SK-N-MC (cell line): ENCODE data around the gene HOXB5.

ENCODE experiments used
- DNase-seq: peaks from one replicate; pipeline ENCODE4 v3.0.0-alpha.2; 2011; ENCODE audit warnings: low read depth, low spot score
- H3K27ac ChIP-seq: fragments of 200-600 bp; sonication (generic); 2 replicates; pipeline ENCODE4 v1.5.1; 2016; ENCODE audit warnings: mixed run types
- H3K36me3 ChIP-seq: fragments of 200-600 bp; sonication (generic); 2 replicates; pipeline ENCODE4 v1.6.1; 2017; ENCODE audit warnings: antibody characterized with exemption, low read length, mixed read lengths; ENCODE audit not compliant: insufficient read depth
- H3K4me3 ChIP-seq: fragments of 200-600 bp; sonication (generic); 2 replicates; pipeline ENCODE4 v1.5.1; 2016
- H3K9ac ChIP-seq: fragments of 200-600 bp; sonication (generic); 2 replicates; pipeline ENCODE4 v1.8.0; 2017; ENCODE audit warnings: mixed run types, mixed read lengths; ENCODE audit not compliant: insufficient read length
- H3K9me3 ChIP-seq: fragments of 200-600 bp; sonication (generic); 2 replicates; pipeline ENCODE4 v1.6.1; 2017; ENCODE audit warnings: low read depth, mild to moderate bottlenecking, antibody characterized with exemption, low read length, moderate library complexity, mixed read lengths
- EZH2 ChIP-seq: fragments of 200-600 bp; sonication (generic); IDR thresholded peaks from one replicate; pipeline ENCODE4 v1.6.1; 2017; ENCODE audit warnings: antibody characterized with exemption
- FOXP2 ChIP-seq: optimal IDR thresholded peaks from 2 replicates; pipeline ENCODE3; 2011; ENCODE audit warnings: mild to moderate bottlenecking, moderate library complexity; ENCODE audit not compliant: insufficient read depth; ENCODE audit errors: extremely low read length, control extremely low read depth
- POLR2AphosphoS5 ChIP-seq: IDR thresholded peaks from 2 replicates; pipeline ENCODE4 v1.6.1; 2012; ENCODE audit warnings: mild to moderate bottlenecking, low read depth, low read length, borderline replicate concordance

Gene HOXB5

DNA sequence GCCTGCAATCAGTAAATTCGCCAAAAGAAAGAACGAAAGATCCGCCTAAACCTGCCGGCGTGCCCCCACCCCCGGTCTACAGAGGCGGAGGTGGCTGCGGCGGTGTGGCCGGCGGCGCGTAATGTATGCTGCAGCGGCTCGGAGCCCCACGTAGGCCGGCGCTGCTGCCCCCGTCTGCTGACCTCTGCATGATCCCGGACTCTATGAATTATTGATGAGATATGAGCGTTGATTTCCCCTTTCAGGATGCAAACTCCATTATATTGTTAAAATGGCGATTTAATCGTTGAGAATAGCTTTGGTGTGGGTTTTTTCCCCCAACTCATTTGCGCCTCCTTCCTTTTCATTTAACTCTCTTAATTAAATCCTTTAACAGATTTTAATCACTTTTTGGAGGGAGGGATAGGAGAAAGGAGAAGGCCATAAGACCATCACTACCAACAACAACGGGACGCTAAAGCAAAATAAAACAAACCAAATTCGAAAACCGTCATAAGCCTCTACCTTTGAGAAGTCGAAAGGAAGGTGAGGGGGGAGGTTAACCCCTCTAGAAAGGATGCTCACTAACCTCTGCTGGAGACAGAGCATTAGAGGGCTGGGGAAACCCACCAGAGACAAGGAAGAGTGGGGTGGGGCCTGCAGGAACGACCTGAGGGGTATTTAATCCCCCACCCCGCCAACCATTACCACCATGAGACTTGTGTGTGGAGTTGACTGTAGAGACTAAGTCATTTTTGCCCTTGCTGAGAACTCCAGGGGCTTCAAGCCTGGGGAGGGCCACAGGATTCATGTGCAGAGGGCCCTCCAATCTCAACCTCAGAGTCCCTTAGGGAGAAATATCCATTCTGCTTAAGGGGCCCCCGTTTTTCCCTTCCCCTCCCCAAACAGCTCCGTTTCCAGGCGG is 7.0 kb downstream of the HOXB5 start:
- no peak overlapping the region; the same call in 1 of the 2 replicates for H3K4me3 ChIP-seq
- no peaks in the 10 kb centered on the region for H3K9me3 ChIP-seq
- DNase-seq = no peak
- TF ChIP-seq POLR2AphosphoS5 (no peak), EZH2 (no peak), FOXP2 (no peak)
- H3K27ac ChIP-seq = no peak overlapping the region
- peak overlapping the region; percentile 46 for H3K9ac ChIP-seq
- peaks cover 10% of the 10 kb centered on the region for H3K36me3 ChIP-seq

GRCh38 chr17:48584223-48584741 is 9.3 kb downstream of the HOXB5 start:
- Histone ChIP-seq H3K27ac (0 out of 2 replicates have a peak overlapping the region, but pooled peaks have one; percentile 61), H3K9ac (no peak overlapping the region), H3K9me3 (no peaks in the 10 kb centered on the region), H3K4me3 (no peak overlapping the region; the same call in 1 of the 2 replicates), H3K36me3 (no peaks in the 10 kb centered on the region)
- TF ChIP-seq EZH2 (no peak), FOXP2 (no peak), POLR2AphosphoS5 (no peak)
- no peak for DNase-seq

GRCh38 chr17:48583708-48584222 is 9.8 kb downstream of the HOXB5 start:
- Histone ChIP-seq H3K36me3 (no peaks in the 10 kb centered on the region), H3K9ac (no peak overlapping the region), H3K27ac (0 out of 2 replicates have a peak overlapping the region, but pooled peaks have one; percentile 61), H3K9me3 (no peaks in the 10 kb centered on the region), H3K4me3 (no peak overlapping the region; the same call in 1 of the 2 replicates)
- no peak for DNase-seq
- no peak for TF ChIP-seq FOXP2
- TF ChIP-seq POLR2AphosphoS5 = no peak
- TF ChIP-seq EZH2 = no peak

- H3K4me3 ChIP-seq = no peak overlapping the region
- no peak overlapping the region for H3K27ac ChIP-seq
These were observed 10.9 kb downstream of the HOXB5 start for GRCh38 chr17:48582750-48583069.

GRCh38 chr17:48579760-48580554 is 13.6 kb downstream of the HOXB5 start:
- Histone ChIP-seq H3K9me3 (no peaks in the 10 kb centered on the region), H3K9ac (no peak overlapping the region), H3K27ac (no peak overlapping the region), H3K4me3 (no peak overlapping the region), H3K36me3 (peaks cover 6% of the 10 kb centered on the region; the same call in 1 of the 2 replicates)
- TF ChIP-seq POLR2AphosphoS5 (no peak), EZH2 (no peak), FOXP2 (no peak)
- no peak for DNase-seq

More at GRCh38 chr17:48582750-48583069, 10.9 kb downstream of the HOXB5 start:
- Histone ChIP-seq H3K9me3 (no peaks in the 10 kb centered on the region), H3K9ac (no peak overlapping the region), H3K36me3 (no peaks in the 10 kb centered on the region)
- TF ChIP-seq FOXP2 = no peak
- TF ChIP-seq EZH2 = no peak
- TF ChIP-seq POLR2AphosphoS5 = no peak
- DNase-seq = no peak

DNA sequence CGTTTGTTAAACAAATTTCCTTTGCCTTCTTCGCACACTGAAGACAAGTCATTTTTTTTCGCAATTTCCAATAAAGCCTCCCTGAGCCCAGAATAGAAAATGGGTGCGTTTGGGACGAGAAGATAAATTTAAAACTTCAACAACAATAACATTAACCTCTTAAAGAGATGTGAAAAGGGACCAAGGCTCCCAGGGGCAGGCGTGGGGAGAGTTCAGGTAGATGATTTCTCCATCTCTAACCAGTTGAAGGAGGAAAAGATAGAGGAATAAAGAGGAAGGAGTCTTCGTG is 14.2 kb downstream of the HOXB5 start:
- H3K36me3 ChIP-seq = peaks cover 6% of the 10 kb centered on the region; the same call in 1 of the 2 replicates

DNA sequence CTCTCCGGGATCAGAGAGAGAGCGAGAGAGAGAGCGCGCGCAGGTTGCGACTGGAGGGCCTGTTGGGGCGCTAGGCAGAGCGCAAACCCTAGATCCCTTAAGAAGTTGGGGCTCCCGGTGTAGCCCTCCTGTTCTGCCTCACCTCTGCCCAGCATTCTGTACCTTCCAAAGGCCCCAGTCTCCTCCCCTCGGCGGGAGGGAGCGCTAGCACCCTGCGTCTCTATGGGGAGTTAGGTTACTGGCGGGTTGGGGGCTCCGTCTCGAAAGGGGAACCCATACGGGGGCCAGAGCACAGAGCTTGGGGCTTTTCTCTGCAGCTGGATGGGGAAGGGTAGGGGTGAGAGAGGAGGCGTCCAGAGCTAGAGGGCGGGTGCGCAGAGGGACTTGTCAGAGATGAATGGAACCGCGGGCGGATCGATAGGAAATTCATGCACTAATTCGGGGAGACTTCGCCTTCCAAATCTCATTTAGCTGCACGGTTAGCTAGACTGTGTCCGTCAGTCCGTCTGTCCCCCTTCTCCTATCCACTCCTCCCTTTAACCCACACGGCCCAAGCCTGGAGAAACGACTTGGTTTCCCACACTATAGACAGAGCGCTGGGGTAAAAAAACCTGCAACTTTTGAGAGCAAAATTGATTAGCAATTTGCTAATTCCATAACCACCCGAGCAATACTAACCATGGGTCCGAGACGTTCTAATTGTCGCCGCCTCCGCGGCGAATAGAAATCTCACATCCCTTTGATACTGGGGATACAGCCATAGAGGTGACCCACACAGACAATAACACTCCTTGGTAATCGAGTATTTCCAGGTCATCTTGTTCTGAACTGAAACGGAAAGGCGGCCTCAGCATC is 14.7 kb downstream of the HOXB5 start:
- peak overlapping the region; percentile 94 for H3K4me3 ChIP-seq
- DNase-seq = no peak
- H3K36me3 ChIP-seq = peaks cover 6% of the 10 kb centered on the region; the same call in 1 of the 2 replicates
- H3K27ac ChIP-seq = no peak overlapping the region
- peak overlapping the region; percentile 82 for H3K9ac ChIP-seq
- TF ChIP-seq EZH2 (no peak), POLR2AphosphoS5 (no peak; the same call in 1 of the 2 replicates), FOXP2 (no peak)
- no peaks in the 10 kb centered on the region for H3K9me3 ChIP-seq

More for the DNA sequence above, 14.2 kb downstream of the HOXB5 start:
- Histone ChIP-seq H3K4me3 (no peak overlapping the region), H3K9ac (no peak overlapping the region), H3K27ac (no peak overlapping the region), H3K9me3 (no peaks in the 10 kb centered on the region)
- DNase-seq = no peak
- TF ChIP-seq POLR2AphosphoS5 = no peak
- TF ChIP-seq EZH2 = no peak
- no peak for TF ChIP-seq FOXP2
